Transverse colon (tissue), 4 donors: ENCODE data around the gene GGA1. TPM values are rescaled to one million over a fixed set of nuclear protein-coding genes. Genes with fewer than 3 reads are reported as not detected.
"Not testable (repeated sequence)": the region's sequence is repeated elsewhere in the genome, so short reads cannot be mapped to it uniquely, and the experiment has no call there.

Experiments used
- DNase-seq: peaks from one replicate; pipeline ENCODE4 v3.0.0-alpha.2; 2019
- H3K27ac ChIP-seq, 4 donors: fragments of 200-600 bp; sonication (generic); 2 replicates each; pipeline ENCODE4 v1.5.1; 2016 to 2018; ENCODE audit warnings: inconsistent platforms in 4 of 4
- H3K27me3 ChIP-seq: fragments of 200-600 bp; sonication (generic); 2 replicates; pipeline ENCODE4 v1.5.1; 2017; ENCODE audit warnings: inconsistent platforms
- H3K36me3 ChIP-seq, 4 donors: fragments of 200-600 bp; sonication (generic); 2 replicates each; pipeline ENCODE4 v1.5.1; 2017 to 2019; ENCODE audit warnings: inconsistent platforms in 4 of 4
- H3K4me1 ChIP-seq, 4 donors: fragments of 200-600 bp; sonication (generic); 2 replicates each; pipeline ENCODE4 v1.5.1; 2017 to 2020; ENCODE audit warnings: inconsistent platforms in 4 of 4
- H3K4me3 ChIP-seq, 4 donors: fragments of 200-600 bp; sonication (generic); 1 replicate in 1 of 4; 2 replicates in 3 of 4; pipeline versions ENCODE4 v1.5.1 to v1.6.1; 2017 to 2019; ENCODE audit warnings: inconsistent platforms in 4 of 4
- H3K9me3 ChIP-seq, 2 donors: fragments of 200-600 bp; sonication (generic); 2 replicates each; pipeline ENCODE4 v1.5.1; 2017 to 2019; ENCODE audit warnings: inconsistent platforms in 2 of 2
- CTCF ChIP-seq, 5 experiments: fragments of 200-600 bp in 3 of 5; fragments of 450-650 bp in 2 of 5; sonication (generic) in 3 of 5; IDR thresholded peaks; 1 replicate in 2 of 5; 2 replicates in 3 of 5; pipeline ENCODE4 v1.5.1; 2016 to 2017; ENCODE audit warnings: antibody characterized with exemption in 5 of 5, inconsistent platforms in 3 of 5, mild to moderate bottlenecking in 2 of 5, moderate library complexity in 1 of 5
- EP300 ChIP-seq: sonication (generic); formaldehyde crosslinking; IDR thresholded peaks from one replicate; pipeline ENCODE4 v1.6.1; 2017; ENCODE audit warnings: antibody characterized with exemption, low read depth
- POLR2A ChIP-seq: fragments of 450-650 bp; IDR thresholded peaks from one replicate; pipeline ENCODE4 v1.6.1; 2016; ENCODE audit warnings: antibody characterized with exemption, mild to moderate bottlenecking, moderate library complexity
- POLR2AphosphoS5 ChIP-seq, 3 donors: sonication (generic); formaldehyde crosslinking; IDR thresholded peaks; one replicate each; pipeline ENCODE4 v1.6.1; 2016; ENCODE audit warnings: antibody characterized with exemption in 3 of 3
- WGBS, 2 donors: methylation state at CpG; one replicate each; pipeline ENCODE4 v1.1.5; 2018; ENCODE audit warnings: low coverage in 1 of 2; 5-methylcytosine and 5-hydroxymethylcytosine counted together
- in situ Hi-C, 4 donors: fragments of 200-750 bp; cut with MboI; loops; one replicate each; pipeline versions ENCODE4 v1.15.0 to v1.15.1; 2017; ENCODE audit warnings: low sequenced_read_pairs in 3 of 4, low pct_ligation_motif_present in 1 of 4, low pct_unique_long_range_greater_than_20kb in 1 of 4
- intact Hi-C: fragments of 100-400 bp; cut with DNase I; formaldehyde crosslinking; loops from one replicate; pipeline ENCODE4 v1.15.1; 2023; ENCODE audit warnings: low total_unique reads
- total RNA-seq, 4 donors: library from RNA; depleted of rRNA; stranded (reverse); fragments of >200 nt; gene quantifications; one replicate each; pipeline ENCODE4 v1.1.0, GENCODE V29; 2016

GGA1 gene
- total RNA-seq, 4 donors from 2014 or later: 60.1 to 142 (median 73.8) TPM

GRCh38 chr22:37609240-37610152, 862 bp downstream of the GGA1 start:
- Histone ChIP-seq H3K27me3 (no peaks in the 10 kb centered on the region), H3K4me1 (peaks cover 9 to 56% (median 42%) of the 10 kb centered on the region in 4 donors), H3K4me3 (peak overlapping the region; percentile 62 to 94 (median 88)), H3K27ac (peak overlapping the region; percentile 91 to 97 (median 94)), H3K9me3 (no peaks in the 10 kb centered on the region), H3K36me3 (no peaks in the 10 kb centered on the region)
- intact Hi-C loops (no loop called here), in situ Hi-C loops (no loop called here)
- TF ChIP-seq POLR2AphosphoS5 (IDR thresholded peaks at IDR 0.05) (no peak), POLR2A (no peak), CTCF (IDR thresholded peaks at IDR 0.05) (no peak), EP300 (no peak)
- WGBS, 2 donors: 6% methylated on average over 26 of the region's 26 CpGs; no CpG with 5 or more reads in 1 of the 2 donors
- DNase-seq: no peak

- 71 to 80% methylated on average over 1 to 3 of the region's 3 CpGs for WGBS, 2 donors
- H3K27ac ChIP-seq: peak overlapping the region; percentile 91 to 97 (median 94)
- DNase-seq, intact Hi-C loops, in situ Hi-C loops, H3K27me3 ChIP-seq, H3K36me3 ChIP-seq, H3K9me3 ChIP-seq: not testable (repeated sequence)
- peak overlapping the region in 1 of 4 donors; percentile 89 for H3K4me3 ChIP-seq
- H3K4me1 ChIP-seq: peaks cover 9 to 56% (median 42%) of the 10 kb centered on the region in 4 donors
Observed at GRCh38 chr22:37610153-37610475, 1.5 kb downstream of the GGA1 start.

GRCh38 chr22:37610480-37611129, 2.0 kb downstream of the GGA1 start:
- 54 to 74% methylated on average over 3 to 15 of the region's 15 CpGs for WGBS, 2 donors
- no peaks in the 10 kb centered on the region for H3K9me3 ChIP-seq
- TF ChIP-seq POLR2A (no peak), POLR2AphosphoS5 (IDR thresholded peaks at IDR 0.05) (peak in 2 of 3 donors; percentile 28 to 56)
- in situ Hi-C loops: no loop called here
- no peak overlapping the region for H3K4me3 ChIP-seq
- H3K27me3 ChIP-seq: no peaks in the 10 kb centered on the region
- DNase-seq: peak; percentile 84
- H3K27ac ChIP-seq: peak overlapping the region; percentile 91 to 97 (median 94)
- peaks cover 9 to 56% (median 42%) of the 10 kb centered on the region in 4 donors for H3K4me1 ChIP-seq
- no peaks in the 10 kb centered on the region for H3K36me3 ChIP-seq
- intact Hi-C loops: no loop called here

- intact Hi-C loops: no loop called here
- WGBS, 2 donors: 77% methylated on average over 6 of the region's 6 CpGs; no CpG with 5 or more reads in 1 of the 2 donors
- Histone ChIP-seq H3K36me3 (peaks cover 0 to 2% (median 0%) of the 10 kb centered on the region in 4 donors), H3K27ac (peak overlapping the region in 3 of 4 donors; percentile 91 to 96 (median 93)), H3K9me3 (no peaks in the 10 kb centered on the region), H3K4me1 (peaks cover 9 to 56% (median 41%) of the 10 kb centered on the region in 4 donors), H3K27me3 (no peaks in the 10 kb centered on the region), H3K4me3 (no peak overlapping the region)
- in situ Hi-C loops: no loop called here
- TF ChIP-seq POLR2A: no peak
- no peak for TF ChIP-seq POLR2AphosphoS5 (IDR thresholded peaks at IDR 0.05)
- no peak for TF ChIP-seq CTCF (IDR thresholded peaks at IDR 0.05)
- no peak for TF ChIP-seq EP300
- no peak for DNase-seq
Observed at GRCh38 chr22:37611207-37611606, 2.6 kb downstream of the GGA1 start.
